HEK293T (cell line): ENCODE data around the gene VASH2.

Experiments used
- FOXM1 ChIP-seq: fragments of 450-650 bp; IDR thresholded peaks from 2 replicates; pipeline ENCODE4 v1.6.1; 2017; ENCODE audit warnings: mild to moderate bottlenecking, borderline replicate concordance
- NFRKB ChIP-seq: fragments of 450-650 bp; IDR thresholded peaks from 2 replicates; pipeline ENCODE4 v1.6.1; 2016; ENCODE audit warnings: mild to moderate bottlenecking, moderate library complexity
- SUZ12 ChIP-seq: fragments of 450-650 bp; IDR thresholded peaks from 2 replicates; pipeline ENCODE4 v1.6.1; 2016; ENCODE audit warnings: mild to moderate bottlenecking
- TARDBP ChIP-seq: fragments of 450-650 bp; IDR thresholded peaks from 2 replicates; pipeline ENCODE4 v1.6.1; 2016
- ZNF384 ChIP-seq: fragments of 450-650 bp; IDR thresholded peaks from 2 replicates; pipeline ENCODE4 v1.6.1; 2016

DNA sequence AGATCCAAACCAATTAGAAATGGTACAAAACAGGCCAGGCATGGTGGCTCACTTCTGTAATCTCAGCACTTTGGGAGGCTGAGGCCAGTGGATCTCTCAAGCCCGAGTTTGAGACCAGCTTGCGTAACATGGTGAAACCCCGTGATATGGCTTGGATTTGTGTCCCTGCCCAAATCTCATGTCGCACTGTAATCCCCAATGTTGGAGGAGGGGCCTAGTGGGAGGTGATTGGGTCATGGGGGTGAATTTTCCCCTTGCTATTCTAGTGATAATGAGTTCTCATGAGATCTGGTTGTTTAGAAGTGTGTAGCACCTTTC, 7.0 kb upstream of the VASH2 start:
- TF ChIP-seq SUZ12 (no peak), NFRKB (no peak), FOXM1 (no peak), TARDBP (no peak), ZNF384 (no peak)
